Natural killer cell (primary cell): ENCODE results near the gene C19orf67. TPM values are rescaled to one million over a fixed set of nuclear protein-coding genes. Genes with fewer than 3 reads are reported as not detected.

Experiments used
- ATAC-seq, 3 donors: fragments of 150-1000 bp in 2 of 3; fragments of 200-7000 bp in 1 of 3; cut with Tn5 transposase; 1 replicate in 1 of 3; 2 replicates in 2 of 3; pipeline ENCODE4 v1.10.0; 2021; ENCODE audit warnings: mild to moderate bottlenecking in 2 of 3, moderate library complexity in 2 of 3
- DNase-seq, 2 donors: peaks; one replicate each; pipeline versions ENCODE4 v3.0.0 to v3.0.0-alpha.2; 2013 to 2021; ENCODE audit warnings: mixed read lengths in 1 of 2
- H3K27ac ChIP-seq: one replicate; pipeline ENCODE4 v1.5.1; 2013; ENCODE audit warnings: mild to moderate bottlenecking, low read length
- H3K27me3 ChIP-seq: one replicate; pipeline ENCODE4 v1.6.1; 2013; ENCODE audit warnings: low read length; ENCODE audit not compliant: control insufficient read depth, insufficient read depth
- H3K36me3 ChIP-seq: one replicate; pipeline ENCODE4 v1.6.1; 2013; ENCODE audit warnings: low read length; ENCODE audit not compliant: control insufficient read depth, insufficient read depth
- H3K4me1 ChIP-seq: one replicate; pipeline ENCODE4 v1.6.1; 2013; ENCODE audit warnings: low read length; ENCODE audit not compliant: control insufficient read depth, insufficient read depth
- H3K4me3 ChIP-seq: one replicate; pipeline ENCODE4 v1.5.1; 2013; ENCODE audit warnings: low read length
- H3K9me3 ChIP-seq: one replicate; pipeline ENCODE4 v1.6.1; 2013; ENCODE audit warnings: low read length; ENCODE audit not compliant: control insufficient read depth, insufficient read depth
- H3K27ac Mint-ChIP-seq, 2 donors: one replicate each; pipeline ENCODE4 v1.8.0; 2022; ENCODE audit warnings: mild to moderate bottlenecking in 2 of 2, mixed read lengths in 2 of 2, moderate library complexity in 1 of 2
- H3K27me3 Mint-ChIP-seq, 2 donors: one replicate each; pipeline ENCODE4 v1.8.0; 2022; ENCODE audit warnings: low read depth in 2 of 2, mixed read lengths in 2 of 2
- H3K36me3 Mint-ChIP-seq: one replicate; pipeline ENCODE4 v1.8.0; 2022; ENCODE audit warnings: mixed read lengths
- H3K4me1 Mint-ChIP-seq, 2 donors: one replicate each; pipeline ENCODE4 v1.8.0; 2022; ENCODE audit warnings: mixed read lengths in 2 of 2
- H3K4me3 Mint-ChIP-seq: one replicate; pipeline ENCODE4 v1.8.0; 2022; ENCODE audit warnings: mild to moderate bottlenecking, moderate library complexity, mixed read lengths
- H3K9me3 Mint-ChIP-seq, 2 donors: one replicate each; pipeline ENCODE4 v1.8.0; 2022; ENCODE audit warnings: mixed read lengths in 2 of 2
- CTCF ChIP-seq: fragments of 200-600 bp; IDR thresholded peaks from one replicate; pipeline ENCODE4 v1.8.0; 2022; ENCODE audit warnings: antibody characterized with exemption
- WGBS: methylation state at CpG from one replicate; pipeline ENCODE4 v1.1.7; 2013; ENCODE audit warnings: missing lambda C conversion rate; ENCODE audit not compliant: insufficient coverage; 5-methylcytosine and 5-hydroxymethylcytosine counted together
- intact Hi-C: fragments of 100-400 bp; cut with micrococcal nuclease; formaldehyde crosslinking; loops from one replicate; pipeline ENCODE4 v1.14.2; 2022
- total RNA-seq, 4 donors: library from RNA; stranded (reverse); fragments of 120-200 nt in 1 of 4; gene quantifications; one replicate each; pipeline versions ENCODE4 v1.2.3 to v1.2.4, GENCODE V29; 2013 to 2022

The C19orf67 gene
- total RNA-seq, 3 donors from 2014 or later (not counting 1 experiment from before 2014, with no cell fraction given) = 0.35 to 0.53 TPM; not detected in 1

GRCh38 chr19:14117668-14118164 lies 32.1 kb upstream of the C19orf67 start, which contains the start of gene PRKACA:
TSS of gene PRKACA (minus strand) at chr19:14117762. CDS start at chr19:14117547, 215 bp downstream.
- H3K4me1 Mint-ChIP-seq = peaks cover 27 to 36% of the 10 kb centered on the region in 2 donors
- no peaks in the 10 kb centered on the region for H3K36me3 Mint-ChIP-seq
- H3K4me3 ChIP-seq = peak within 1 kb of the TSS; percentile 65
- intact Hi-C loops = loop anchor here (1.0 to 5.0 kb wide), 3 partner anchors 19 to 35 kb away; partner anchors contain the start of genes ASF1B and SAMD1
- H3K4me1 ChIP-seq = peaks cover 52% of the 10 kb centered on the region
- under 1% methylated on average over 67 of the region's 67 CpGs for WGBS
- H3K27me3 ChIP-seq = no peaks in the 10 kb centered on the region
- no peaks in the 10 kb centered on the region for H3K9me3 ChIP-seq
- H3K36me3 ChIP-seq = no peaks in the 10 kb centered on the region
- H3K4me3 Mint-ChIP-seq = peak within 1 kb of the TSS; percentile 97
- DNase-seq (peak; percentile 98 to 99), ATAC-seq (peak; percentile 85 to 96 (median 88))
- no peak for TF ChIP-seq CTCF
- peak within 1 kb of the TSS; percentile 94 to 97 for H3K27ac Mint-ChIP-seq
- no peaks in the 10 kb centered on the region for H3K27me3 Mint-ChIP-seq
- peak within 1 kb of the TSS; percentile 99 for H3K27ac ChIP-seq
- no peaks in the 10 kb centered on the region for H3K9me3 Mint-ChIP-seq

- H3K4me3 Mint-ChIP-seq = peak overlapping the region; percentile 87
- Histone ChIP-seq H3K4me3 (peak overlapping the region; percentile 65), H3K4me1 (peaks cover 54% of the 10 kb centered on the region), H3K27ac (peak overlapping the region; percentile 21), H3K27me3 (no peaks in the 10 kb centered on the region), H3K36me3 (no peaks in the 10 kb centered on the region), H3K9me3 (no peaks in the 10 kb centered on the region)
- no peaks in the 10 kb centered on the region for H3K36me3 Mint-ChIP-seq
- peak overlapping the region; percentile 73 to 94 for H3K27ac Mint-ChIP-seq
- no peaks in the 10 kb centered on the region for H3K27me3 Mint-ChIP-seq
- TF ChIP-seq CTCF = no peak
- H3K9me3 Mint-ChIP-seq = no peaks in the 10 kb centered on the region
- 1% methylated on average over 33 of the region's 33 CpGs for WGBS
- intact Hi-C loops = loop anchor here (5.0 kb wide), 1 partner anchor 35 kb away; no protein-coding TSS in a partner anchor
- H3K4me1 Mint-ChIP-seq = peaks cover 27 to 36% of the 10 kb centered on the region in 2 donors
- ATAC-seq (no peak), DNase-seq (peak; percentile 41 to 43)
Observed at GRCh38 chr19:14116918-14117578, 31.5 kb upstream of the C19orf67 start.

GRCh38 chr19:14116525-14116917 lies 30.9 kb upstream of the C19orf67 start:
- peaks cover 27 to 36% of the 10 kb centered on the region in 2 donors for H3K4me1 Mint-ChIP-seq
- H3K27ac Mint-ChIP-seq = peak overlapping the region; percentile 45 to 94
- DNase-seq (peak in 1 of 2 donors; percentile 37), ATAC-seq (no peak)
- Histone ChIP-seq H3K27ac (no peak overlapping the region), H3K27me3 (no peaks in the 10 kb centered on the region), H3K4me3 (peak overlapping the region; percentile 65), H3K9me3 (no peaks in the 10 kb centered on the region), H3K36me3 (no peaks in the 10 kb centered on the region), H3K4me1 (peaks cover 54% of the 10 kb centered on the region)
- H3K27me3 Mint-ChIP-seq = no peaks in the 10 kb centered on the region
- no peaks in the 10 kb centered on the region for H3K36me3 Mint-ChIP-seq
- intact Hi-C loops = loop anchor here (5.0 kb wide), 1 partner anchor 34 kb away; no protein-coding TSS in a partner anchor
- WGBS = 44% methylated on average over 6 of the region's 6 CpGs
- peak overlapping the region; percentile 87 for H3K4me3 Mint-ChIP-seq
- no peak for TF ChIP-seq CTCF
- H3K9me3 Mint-ChIP-seq = no peaks in the 10 kb centered on the region
